ENCODE data around the gene SLC1A3.

The SLC1A3 gene

DNA sequence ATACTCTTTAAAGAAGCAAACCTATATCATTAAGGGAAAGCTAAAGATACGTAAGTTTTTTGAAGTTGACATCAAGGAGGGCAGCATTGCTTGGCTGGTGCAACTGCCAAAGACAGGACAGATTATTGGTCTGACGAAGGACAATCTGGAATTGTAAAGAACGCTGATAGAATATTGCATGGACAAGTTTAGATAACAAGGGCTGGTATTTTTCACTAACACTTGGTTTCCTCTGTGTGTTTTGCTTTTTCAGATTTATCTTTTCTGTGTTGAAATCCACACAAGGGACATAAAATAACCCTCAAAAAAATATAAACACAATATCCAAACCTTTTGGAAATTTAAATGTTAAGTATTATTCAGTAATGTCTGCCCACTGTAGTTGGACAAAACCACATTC lies 39.7 kb downstream of the SLC1A3 start:
- DNase-seq (ENCODE audit: low read depth in 1 of 2, low spot score in 1 of 2) = no peak

DNA sequence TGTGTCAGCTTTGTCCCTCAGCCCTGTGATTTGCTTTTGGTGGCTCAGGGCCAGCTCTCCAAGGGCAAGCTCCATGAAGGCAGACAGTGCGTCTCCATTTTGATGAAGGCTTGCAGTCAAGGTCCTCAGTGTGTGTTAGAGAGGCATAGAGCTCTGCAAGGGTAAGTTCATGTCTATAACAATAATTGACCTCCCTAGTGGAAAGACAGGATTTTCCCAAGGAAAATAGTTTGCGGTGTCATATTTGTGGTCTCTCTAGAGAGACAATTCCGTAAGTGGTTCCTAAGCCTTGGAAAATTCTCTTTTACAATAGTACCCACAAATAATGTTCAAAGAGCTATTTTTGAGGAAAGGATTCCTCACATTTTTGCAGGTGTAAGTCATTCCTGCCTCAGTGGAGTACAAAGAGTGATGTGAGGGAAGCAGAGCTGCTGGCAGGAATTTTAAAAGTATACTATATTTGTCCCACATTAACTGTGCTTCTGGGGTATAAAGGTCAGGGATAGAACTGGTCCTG lies 40.2 kb downstream of the SLC1A3 start:
- TF ChIP-seq, protein P1, sequence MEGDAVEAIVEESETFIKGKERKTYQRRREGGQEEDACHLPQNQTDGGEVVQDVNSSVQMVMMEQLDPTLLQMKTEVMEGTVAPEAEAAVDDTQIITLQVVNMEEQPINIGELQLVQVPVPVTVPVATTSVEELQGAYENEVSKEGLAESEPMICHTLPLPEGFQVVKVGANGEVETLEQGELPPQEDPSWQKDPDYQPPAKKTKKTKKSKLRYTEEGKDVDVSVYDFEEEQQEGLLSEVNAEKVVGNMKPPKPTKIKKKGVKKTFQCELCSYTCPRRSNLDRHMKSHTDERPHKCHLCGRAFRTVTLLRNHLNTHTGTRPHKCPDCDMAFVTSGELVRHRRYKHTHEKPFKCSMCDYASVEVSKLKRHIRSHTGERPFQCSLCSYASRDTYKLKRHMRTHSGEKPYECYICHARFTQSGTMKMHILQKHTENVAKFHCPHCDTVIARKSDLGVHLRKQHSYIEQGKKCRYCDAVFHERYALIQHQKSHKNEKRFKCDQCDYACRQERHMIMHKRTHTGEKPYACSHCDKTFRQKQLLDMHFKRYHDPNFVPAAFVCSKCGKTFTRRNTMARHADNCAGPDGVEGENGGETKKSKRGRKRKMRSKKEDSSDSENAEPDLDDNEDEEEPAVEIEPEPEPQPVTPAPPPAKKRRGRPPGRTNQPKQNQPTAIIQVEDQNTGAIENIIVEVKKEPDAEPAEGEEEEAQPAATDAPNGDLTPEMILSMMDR (IDR thresholded peaks at IDR 0.05; ENCODE audit: insufficient read depth, low read length) = no peak
- TF ChIP-seq, protein P2, sequence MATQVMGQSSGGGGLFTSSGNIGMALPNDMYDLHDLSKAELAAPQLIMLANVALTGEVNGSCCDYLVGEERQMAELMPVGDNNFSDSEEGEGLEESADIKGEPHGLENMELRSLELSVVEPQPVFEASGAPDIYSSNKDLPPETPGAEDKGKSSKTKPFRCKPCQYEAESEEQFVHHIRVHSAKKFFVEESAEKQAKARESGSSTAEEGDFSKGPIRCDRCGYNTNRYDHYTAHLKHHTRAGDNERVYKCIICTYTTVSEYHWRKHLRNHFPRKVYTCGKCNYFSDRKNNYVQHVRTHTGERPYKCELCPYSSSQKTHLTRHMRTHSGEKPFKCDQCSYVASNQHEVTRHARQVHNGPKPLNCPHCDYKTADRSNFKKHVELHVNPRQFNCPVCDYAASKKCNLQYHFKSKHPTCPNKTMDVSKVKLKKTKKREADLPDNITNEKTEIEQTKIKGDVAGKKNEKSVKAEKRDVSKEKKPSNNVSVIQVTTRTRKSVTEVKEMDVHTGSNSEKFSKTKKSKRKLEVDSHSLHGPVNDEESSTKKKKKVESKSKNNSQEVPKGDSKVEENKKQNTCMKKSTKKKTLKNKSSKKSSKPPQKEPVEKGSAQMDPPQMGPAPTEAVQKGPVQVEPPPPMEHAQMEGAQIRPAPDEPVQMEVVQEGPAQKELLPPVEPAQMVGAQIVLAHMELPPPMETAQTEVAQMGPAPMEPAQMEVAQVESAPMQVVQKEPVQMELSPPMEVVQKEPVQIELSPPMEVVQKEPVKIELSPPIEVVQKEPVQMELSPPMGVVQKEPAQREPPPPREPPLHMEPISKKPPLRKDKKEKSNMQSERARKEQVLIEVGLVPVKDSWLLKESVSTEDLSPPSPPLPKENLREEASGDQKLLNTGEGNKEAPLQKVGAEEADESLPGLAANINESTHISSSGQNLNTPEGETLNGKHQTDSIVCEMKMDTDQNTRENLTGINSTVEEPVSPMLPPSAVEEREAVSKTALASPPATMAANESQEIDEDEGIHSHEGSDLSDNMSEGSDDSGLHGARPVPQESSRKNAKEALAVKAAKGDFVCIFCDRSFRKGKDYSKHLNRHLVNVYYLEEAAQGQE (IDR thresholded peaks at IDR 0.05; ENCODE audit: insufficient replicate concordance, low read depth) = no peak
- no peak for TF ChIP-seq GABPA (IDR thresholded peaks at IDR 0.05; ENCODE audit: low read depth)
- TF ChIP-seq POLR2AphosphoS5 (IDR thresholded peaks at IDR 0.05; ENCODE audit: low read depth) = no peak
- no peak for TF ChIP-seq SPI1 (IDR thresholded peaks at IDR 0.05; ENCODE audit: borderline replicate concordance, low read depth)
- no peak overlapping the region for H3K4me3 ChIP-seq (replicated peaks; ENCODE audit: insufficient read depth, low read length)
- H3K27ac ChIP-seq (replicated peaks) = no peak overlapping the region
- no peaks in the 10 kb centered on the region for H3K27me3 ChIP-seq (ENCODE audit: insufficient read depth, poor library complexity, severe bottlenecking)
- DNase-seq (ENCODE audit: low read depth in 1 of 2, low spot score in 1 of 2) = no peak

More for the DNA sequence above, 39.7 kb downstream of the SLC1A3 start:
- no peak for TF ChIP-seq SPI1 (IDR thresholded peaks at IDR 0.05; ENCODE audit: borderline replicate concordance, low read depth)
- TF ChIP-seq POLR2AphosphoS5 (IDR thresholded peaks at IDR 0.05; ENCODE audit: low read depth) = no peak
- TF ChIP-seq, protein P1 (IDR thresholded peaks at IDR 0.05; ENCODE audit: insufficient read depth, low read length) = no peak
- TF ChIP-seq GABPA (IDR thresholded peaks at IDR 0.05; ENCODE audit: low read depth) = no peak
- TF ChIP-seq, protein P2 (IDR thresholded peaks at IDR 0.05; ENCODE audit: insufficient replicate concordance, low read depth) = no peak
- Histone ChIP-seq H3K27ac (replicated peaks) (no peak overlapping the region), H3K27me3 (ENCODE audit: insufficient read depth, poor library complexity, severe bottlenecking) (no peaks in the 10 kb centered on the region), H3K4me3 (replicated peaks; ENCODE audit: insufficient read depth, low read length) (no peak overlapping the region)

DNA sequence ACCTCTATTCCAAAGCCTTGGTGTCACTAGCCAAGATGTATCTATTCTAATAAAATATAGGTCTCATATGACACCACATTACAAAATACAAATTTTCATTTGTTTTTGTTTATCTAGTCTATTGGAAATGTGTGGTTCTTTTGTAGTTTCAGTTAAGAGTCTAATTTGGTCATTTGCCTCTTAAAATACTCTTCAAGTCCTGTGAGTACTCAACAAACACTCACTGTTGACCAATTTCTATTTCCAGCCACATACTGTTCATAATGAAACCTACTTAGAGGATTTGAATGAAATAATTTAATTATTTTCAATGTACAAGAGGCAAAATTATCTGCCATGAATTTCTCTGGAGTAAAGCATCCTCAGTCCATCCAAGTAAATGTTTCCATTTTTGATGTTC lies 40.6 kb downstream of the SLC1A3 start:
- H3K4me3 ChIP-seq (replicated peaks; ENCODE audit: insufficient read depth, low read length) = no peak overlapping the region
- TF ChIP-seq, protein P2 (IDR thresholded peaks at IDR 0.05; ENCODE audit: insufficient replicate concordance, low read depth) = no peak
- no peak for TF ChIP-seq GABPA (IDR thresholded peaks at IDR 0.05; ENCODE audit: low read depth)
- TF ChIP-seq SPI1 (IDR thresholded peaks at IDR 0.05; ENCODE audit: borderline replicate concordance, low read depth) = no peak
- TF ChIP-seq, protein P1 (IDR thresholded peaks at IDR 0.05; ENCODE audit: insufficient read depth, low read length) = no peak
- no peak for TF ChIP-seq POLR2AphosphoS5 (IDR thresholded peaks at IDR 0.05; ENCODE audit: low read depth)
- no peaks in the 10 kb centered on the region for H3K27me3 ChIP-seq (ENCODE audit: insufficient read depth, poor library complexity, severe bottlenecking)
- no peak for DNase-seq (ENCODE audit: low read depth in 1 of 2, low spot score in 1 of 2)
- H3K27ac ChIP-seq (replicated peaks) = no peak overlapping the region

All from HL-60 (cell line).